Subcutaneous adipose tissue (tissue), 4 donors: ENCODE data around the gene RAB38. TPM values are rescaled to one million over a fixed set of nuclear protein-coding genes. Genes with fewer than 3 reads are reported as not detected.

Source experiments
- CTCF ChIP-seq: fragments of 450-650 bp; IDR thresholded peaks from one replicate; pipeline ENCODE4 v1.5.1; 2016; ENCODE audit warnings: low read depth, mild to moderate bottlenecking, control low read depth, antibody characterized with exemption, moderate library complexity
- total RNA-seq, 4 donors: library from RNA; depleted of rRNA; stranded (reverse); fragments of >200 nt; gene quantifications; one replicate each; pipeline ENCODE4 v1.1.0, GENCODE V29; 2016

Gene RAB38
- total RNA-seq, 4 donors from 2014 or later: 0.44 to 5.9 (median 3.9) TPM; not detected in 1

DNA sequence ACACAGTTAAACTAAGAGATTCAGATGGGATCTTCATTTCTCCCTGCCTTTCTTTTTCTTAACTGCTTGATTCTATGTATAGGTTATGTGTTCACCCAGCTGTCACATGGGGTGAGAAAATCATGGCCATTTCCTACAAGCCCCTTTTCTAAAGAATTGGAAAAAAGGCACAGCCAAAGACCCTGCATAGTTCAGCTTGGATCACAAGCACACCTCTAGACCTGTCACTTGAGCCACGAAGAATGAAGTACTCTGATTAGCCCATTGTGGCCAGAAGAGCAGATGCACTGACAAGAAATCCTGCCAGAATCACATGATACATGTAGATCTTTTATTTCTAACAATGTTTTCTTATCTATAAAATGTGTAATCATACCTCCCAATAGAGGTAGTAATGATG, 69.7 kb downstream of the RAB38 start:
- no peak for TF ChIP-seq CTCF

GRCh38 chr11:88104408-88104807, 70.8 kb downstream of the RAB38 start:
- no peak for TF ChIP-seq CTCF

GRCh38 chr11:88103337-88104206, 71.7 kb downstream of the RAB38 start:
- TF ChIP-seq CTCF: no peak

DNA sequence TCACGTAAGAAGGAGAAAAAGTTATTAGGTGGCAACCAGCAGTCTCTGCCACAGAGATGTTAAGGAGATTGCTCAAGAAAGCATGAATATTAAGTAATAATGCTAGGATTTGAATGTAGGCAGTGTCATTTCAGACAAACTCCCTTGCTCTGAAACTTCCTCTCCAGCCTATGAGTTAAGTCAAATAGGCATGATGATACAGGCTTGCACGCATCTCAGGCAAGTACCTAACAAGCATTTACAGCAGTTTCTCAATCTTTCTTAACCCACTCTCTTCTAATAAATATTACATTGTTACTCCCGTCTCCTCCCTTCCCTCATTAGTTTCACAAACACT, 72.7 kb downstream of the RAB38 start:
- no peak for TF ChIP-seq CTCF

DNA sequence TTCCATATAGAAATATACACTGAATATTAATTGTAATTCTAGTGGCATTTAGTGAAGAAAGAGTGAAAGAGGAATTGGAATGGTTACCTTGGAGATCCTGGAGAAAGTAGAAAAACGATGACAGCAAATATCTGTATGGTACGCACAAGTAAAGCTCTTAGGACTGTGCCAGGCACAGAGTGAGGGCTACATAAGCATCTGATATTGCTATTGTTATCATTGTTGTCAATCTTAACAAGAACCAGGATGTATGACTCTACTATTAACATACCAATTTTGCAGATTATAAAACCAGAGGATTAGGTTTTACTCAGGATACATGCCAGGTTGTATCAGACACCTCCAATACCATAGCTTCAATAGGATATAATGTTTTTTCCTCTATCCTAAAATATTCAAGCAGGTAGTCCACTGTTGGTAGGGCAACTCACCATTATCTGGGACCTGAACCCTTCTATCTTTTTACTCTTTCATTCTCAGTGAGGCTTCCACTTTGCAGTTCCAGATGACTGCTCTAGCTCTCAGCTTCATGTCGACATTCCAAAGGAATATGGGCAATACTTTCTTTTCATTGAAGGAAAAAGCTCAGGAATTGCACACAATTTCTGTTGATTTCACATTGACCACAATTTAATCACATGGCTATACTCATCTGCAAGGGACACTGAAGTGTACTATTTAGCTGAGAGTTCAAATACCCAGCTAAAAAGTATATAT, 73.2 kb downstream of the RAB38 start:
- TF ChIP-seq CTCF: no peak

GRCh38 chr11:88100151-88100550, 75.1 kb downstream of the RAB38 start:
- no peak for TF ChIP-seq CTCF

- TF ChIP-seq CTCF: no peak
Measured at GRCh38 chr11:88098289-88098688, 77.0 kb downstream of the RAB38 start.
